Naive B cell (primary cell): ENCODE data around the gene GOLM1. TPM values are rescaled to one million over a fixed set of nuclear protein-coding genes. Genes with fewer than 3 reads are reported as not detected.
"Not testable (repeated sequence)": the region's sequence is repeated elsewhere in the genome, so short reads cannot be mapped to it uniquely, and the experiment has no call there.

Experiments used
- ATAC-seq, 2 donors: fragments of 150-1000 bp; cut with Tn5 transposase; 2 replicates each; pipeline ENCODE4 v1.10.0; 2021; ENCODE audit warnings: low read depth in 2 of 2, mild to moderate bottlenecking in 2 of 2, moderate library complexity in 2 of 2
- DNase-seq: peaks from one replicate; pipeline ENCODE4 v3.0.0; 2022
- H3K27ac Mint-ChIP-seq, 6 donors: one replicate each; pipeline ENCODE4 v1.8.0; 2020 to 2022; ENCODE audit warnings: mild to moderate bottlenecking in 6 of 6, mixed read lengths in 6 of 6, moderate library complexity in 5 of 6, inconsistent platforms in 2 of 6
- H3K27me3 Mint-ChIP-seq, 3 donors: one replicate each; pipeline ENCODE4 v1.8.0; 2021 to 2022; ENCODE audit warnings: mixed read lengths in 3 of 3, mild to moderate bottlenecking in 1 of 3
- H3K36me3 Mint-ChIP-seq, 2 donors: one replicate each; pipeline ENCODE4 v1.8.0; 2020 to 2022; ENCODE audit warnings: mixed read lengths in 2 of 2, inconsistent platforms in 1 of 2, mild to moderate bottlenecking in 1 of 2
- H3K4me1 Mint-ChIP-seq, 3 donors: one replicate each; pipeline ENCODE4 v1.8.0; 2020 to 2022; ENCODE audit warnings: mixed read lengths in 3 of 3, inconsistent platforms in 1 of 3, mild to moderate bottlenecking in 1 of 3, moderate library complexity in 1 of 3
- H3K4me3 Mint-ChIP-seq, 8 donors: one replicate each; pipeline ENCODE4 v1.8.0; 2020 to 2022; ENCODE audit warnings: mild to moderate bottlenecking in 8 of 8, mixed read lengths in 8 of 8, moderate library complexity in 8 of 8, inconsistent platforms in 2 of 8
- H3K9me3 Mint-ChIP-seq, 7 donors: one replicate each; pipeline ENCODE4 v1.8.0; 2020 to 2022; ENCODE audit warnings: mixed read lengths in 7 of 7, mild to moderate bottlenecking in 5 of 7, inconsistent platforms in 2 of 7, moderate library complexity in 1 of 7
- polyA plus RNA-seq, 6 donors: library from polyadenylated mRNA; unstranded; fragments of 300-500 nt; fragmentation: Illumina TruSeq; gene quantifications; one replicate each; pipeline ENCODE4 v1.2.3, GENCODE V29; 2021; ENCODE audit warnings: low read depth in 6 of 6

The GOLM1 gene
- polyA plus RNA-seq, 6 donors from 2014 or later = 0.29 to 0.97 (median 0.55) TPM; not detected in 1

- H3K4me1 Mint-ChIP-seq = no peaks in the 10 kb centered on the region
- ATAC-seq (no peak), DNase-seq (no peak)
- no peaks in the 10 kb centered on the region for H3K9me3 Mint-ChIP-seq
- no peak overlapping the region for H3K4me3 Mint-ChIP-seq
- H3K27ac Mint-ChIP-seq = peak overlapping the region in 1 of 6 donors; percentile 83
- H3K27me3 Mint-ChIP-seq = no peaks in the 10 kb centered on the region
- no peaks in the 10 kb centered on the region for H3K36me3 Mint-ChIP-seq
These were observed 23.9 kb downstream of the GOLM1 start for GRCh38 chr9:86075132-86076109.

- Mint-ChIP-seq H3K27ac (no peak overlapping the region), H3K4me3 (no peak overlapping the region), H3K9me3 (no peaks in the 10 kb centered on the region), H3K27me3 (peaks cover 0 to 5% (median 0%) of the 10 kb centered on the region in 3 donors), H3K4me1 (no peaks in the 10 kb centered on the region), H3K36me3 (no peaks in the 10 kb centered on the region)
- ATAC-seq (no peak), DNase-seq (no peak)
These were observed 25.5 kb downstream of the GOLM1 start for GRCh38 chr9:86073839-86074238.

- no peaks in the 10 kb centered on the region for H3K36me3 Mint-ChIP-seq
- peaks cover 0 to 5% (median 0%) of the 10 kb centered on the region in 3 donors for H3K27me3 Mint-ChIP-seq
- DNase-seq = no peak
- H3K4me1 Mint-ChIP-seq = no peaks in the 10 kb centered on the region
- no peak for ATAC-seq
- no peak overlapping the region for H3K27ac Mint-ChIP-seq
- no peaks in the 10 kb centered on the region for H3K9me3 Mint-ChIP-seq
- H3K4me3 Mint-ChIP-seq = no peak overlapping the region
These were observed 26.9 kb downstream of the GOLM1 start for GRCh38 chr9:86072394-86072877.

- Mint-ChIP-seq H3K27ac (no peak overlapping the region), H3K4me3 (no peak overlapping the region), H3K27me3 (peaks cover 0 to 5% (median 4%) of the 10 kb centered on the region in 3 donors), H3K9me3 (peaks cover 0 to 2% (median 0%) of the 10 kb centered on the region in 7 donors), H3K36me3 (no peaks in the 10 kb centered on the region), H3K4me1 (peaks cover 0 to 4% (median 0%) of the 10 kb centered on the region in 3 donors)
- no peak for DNase-seq
- no peak for ATAC-seq
These were observed 30.0 kb downstream of the GOLM1 start for GRCh38 chr9:86069206-86069869.

- DNase-seq = no peak
- H3K4me3 Mint-ChIP-seq = no peak overlapping the region
- no peak for ATAC-seq
- H3K4me1 Mint-ChIP-seq = peaks cover 0 to 4% (median 0%) of the 10 kb centered on the region in 3 donors
- peaks cover 5 to 15% (median 10%) of the 10 kb centered on the region in 3 donors for H3K27me3 Mint-ChIP-seq
- no peaks in the 10 kb centered on the region for H3K36me3 Mint-ChIP-seq
- H3K9me3 Mint-ChIP-seq = peaks cover 0 to 2% (median 0%) of the 10 kb centered on the region in 7 donors
- H3K27ac Mint-ChIP-seq = no peak overlapping the region
These were observed 35.1 kb downstream of the GOLM1 start for GRCh38 chr9:86064220-86064619.

GRCh38 chr9:86062845-86063693 lies 36.3 kb downstream of the GOLM1 start:
- no peaks in the 10 kb centered on the region for H3K36me3 Mint-ChIP-seq
- H3K9me3 Mint-ChIP-seq = peaks cover 0 to 2% (median 0%) of the 10 kb centered on the region in 7 donors
- ATAC-seq = no peak
- H3K27ac Mint-ChIP-seq = no peak overlapping the region
- H3K4me3 Mint-ChIP-seq = no peak overlapping the region
- peaks cover 0 to 4% (median 0%) of the 10 kb centered on the region in 3 donors for H3K4me1 Mint-ChIP-seq
- peaks cover 8 to 20% (median 13%) of the 10 kb centered on the region in 3 donors for H3K27me3 Mint-ChIP-seq
- DNase-seq = no peak

GRCh38 chr9:86061972-86062739 lies 37.2 kb downstream of the GOLM1 start:
- Mint-ChIP-seq H3K4me3 (no peak overlapping the region), H3K36me3 (no peaks in the 10 kb centered on the region), H3K4me1 (peaks cover 0 to 4% (median 0%) of the 10 kb centered on the region in 3 donors), H3K27me3 (peaks cover 8 to 20% (median 13%) of the 10 kb centered on the region in 3 donors), H3K27ac (no peak overlapping the region), H3K9me3 (peaks cover 0 to 2% (median 0%) of the 10 kb centered on the region in 7 donors)
- DNase-seq = no peak
- no peak for ATAC-seq

- no peak for DNase-seq
- peaks cover 0 to 2% (median 0%) of the 10 kb centered on the region in 7 donors for H3K9me3 Mint-ChIP-seq
- no peak overlapping the region for H3K27ac Mint-ChIP-seq
- peaks cover 4 to 28% (median 19%) of the 10 kb centered on the region in 3 donors for H3K27me3 Mint-ChIP-seq
- ATAC-seq = no peak
- H3K4me3 Mint-ChIP-seq = no peak overlapping the region
- no peaks in the 10 kb centered on the region for H3K36me3 Mint-ChIP-seq
- no peaks in the 10 kb centered on the region for H3K4me1 Mint-ChIP-seq
These were observed 41.9 kb downstream of the GOLM1 start for GRCh38 chr9:86057491-86057890.

GRCh38 chr9:86054695-86055094 lies 44.7 kb downstream of the GOLM1 start:
- H3K4me1 Mint-ChIP-seq = no peaks in the 10 kb centered on the region
- no peaks in the 10 kb centered on the region for H3K9me3 Mint-ChIP-seq
- H3K4me3 Mint-ChIP-seq = no peak overlapping the region
- H3K27me3 Mint-ChIP-seq = peaks cover 4 to 22% (median 17%) of the 10 kb centered on the region in 3 donors
- H3K27ac Mint-ChIP-seq = no peak overlapping the region
- DNase-seq = no peak
- H3K36me3 Mint-ChIP-seq = no peaks in the 10 kb centered on the region
- ATAC-seq = no peak

- peaks cover 0 to 4% (median 0%) of the 10 kb centered on the region in 7 donors for H3K9me3 Mint-ChIP-seq
- H3K27ac Mint-ChIP-seq = no peak overlapping the region
- peaks cover 0 to 16% (median 8%) of the 10 kb centered on the region in 3 donors for H3K27me3 Mint-ChIP-seq
- no peaks in the 10 kb centered on the region for H3K4me1 Mint-ChIP-seq
- DNase-seq (no peak), ATAC-seq (no peak)
- H3K4me3 Mint-ChIP-seq = no peak overlapping the region
- no peaks in the 10 kb centered on the region for H3K36me3 Mint-ChIP-seq
These were observed 46.5 kb downstream of the GOLM1 start for GRCh38 chr9:86052556-86053468.

GRCh38 chr9:86048018-86048742 lies 51.2 kb downstream of the GOLM1 start:
- DNase-seq, H3K4me3 Mint-ChIP-seq, ATAC-seq, H3K36me3 Mint-ChIP-seq, H3K4me1 Mint-ChIP-seq, H3K9me3 Mint-ChIP-seq, H3K27ac Mint-ChIP-seq: not testable (repeated sequence)
- H3K27me3 Mint-ChIP-seq = peaks cover 0 to 10% (median 0%) of the 10 kb centered on the region in 3 donors
